Endodermal cell (in vitro differentiated cells): Measurements from ENCODE around the gene SETD4. TPM values are rescaled to one million over a fixed set of nuclear protein-coding genes. Genes with fewer than 3 reads are reported as not detected.
A peak's percentile ranks its signal among the peaks of the same experiment; 100 is the strongest.

Source experiments
- DNase-seq: peaks from one replicate; pipeline ENCODE4 v3.0.0-alpha.2; 2017
- H3K27ac ChIP-seq: 2 replicates; pipeline ENCODE4 v1.5.1; 2013; ENCODE audit warnings: mild to moderate bottlenecking, low read depth, low read length, moderate library complexity
- H3K27me3 ChIP-seq: 2 replicates; pipeline ENCODE4 v1.6.1; 2013; ENCODE audit warnings: mild to moderate bottlenecking, low read length, moderate library complexity; ENCODE audit not compliant: insufficient read depth, control insufficient read depth, poor library complexity, severe bottlenecking
- H3K36me3 ChIP-seq: 2 replicates; pipeline ENCODE4 v1.7.0; 2013; ENCODE audit warnings: mild to moderate bottlenecking, low read length, moderate library complexity; ENCODE audit not compliant: control insufficient read depth, insufficient read depth
- H3K4me1 ChIP-seq: one replicate; pipeline ENCODE4 v1.7.0; 2013; ENCODE audit warnings: low read length; ENCODE audit not compliant: control insufficient read depth, insufficient read depth
- H3K4me3 ChIP-seq: 2 replicates; pipeline ENCODE4 v1.5.1; 2013; ENCODE audit warnings: mild to moderate bottlenecking, low read length, moderate library complexity
- H3K9ac ChIP-seq: 2 replicates; pipeline ENCODE4 v1.6.1; 2013; ENCODE audit warnings: mild to moderate bottlenecking, low read length, moderate library complexity; ENCODE audit not compliant: poor library complexity, severe bottlenecking; ENCODE audit errors: extremely low read depth
- H3K9me3 ChIP-seq: 2 replicates; pipeline ENCODE4 v1.6.1; 2013; ENCODE audit warnings: mild to moderate bottlenecking, low read length, moderate library complexity; ENCODE audit not compliant: control insufficient read depth
- H3K27ac Mint-ChIP-seq: 2 replicates; pipeline ENCODE4 v1.8.0; 2020; ENCODE audit warnings: mixed read lengths
- H3K27me3 Mint-ChIP-seq: 2 replicates; pipeline ENCODE4 v1.8.0; 2021; ENCODE audit warnings: mild to moderate bottlenecking, mixed read lengths; ENCODE audit not compliant: insufficient read depth
- H3K36me3 Mint-ChIP-seq: 2 replicates; pipeline ENCODE4 v1.8.0; 2020; ENCODE audit warnings: low read depth, mixed read lengths
- H3K4me1 Mint-ChIP-seq: 2 replicates; pipeline ENCODE4 v1.8.0; 2020; ENCODE audit warnings: mixed read lengths
- H3K4me3 Mint-ChIP-seq: 2 replicates; pipeline ENCODE4 v1.8.0; 2020; ENCODE audit warnings: mild to moderate bottlenecking, moderate library complexity, mixed read lengths
- H3K9me3 Mint-ChIP-seq: 2 replicates; pipeline ENCODE4 v1.8.0; 2020; ENCODE audit warnings: mild to moderate bottlenecking, mixed read lengths
- CTCF ChIP-seq: fragments of 200-600 bp; sonication (generic); conservative IDR thresholded peaks from 2 replicates; pipeline ENCODE4 v1.5.0; 2021; ENCODE audit warnings: antibody characterized with exemption, mild to moderate bottlenecking
- WGBS, 2 experiments: methylation state at CpG; one replicate each; pipeline versions ENCODE4 v1.1.5 to v1.1.7; 2013; ENCODE audit warnings: missing lambda C conversion rate in 2 of 2, mixed read lengths in 1 of 2; ENCODE audit not compliant: insufficient coverage in 1 of 2, insufficient read length in 1 of 2; 5-methylcytosine and 5-hydroxymethylcytosine counted together
- total RNA-seq, 2 donors: library from RNA; stranded (reverse); fragmentation: NEBNext Ultra II Directional in 1 of 2; extraction: Animal tissue kit (Norgen Biotek cat#: 25700) in 1 of 2; gene quantifications; 2 replicates in 1 of 2; 3 replicates in 1 of 2; pipeline ENCODE4 v1.2.1, GENCODE V29; 2021

Gene SETD4
- total RNA-seq, 2 donors from 2014 or later = 27.8 to 31.9 TPM

GRCh38 chr21:36072453-36073162 is 12.3 kb upstream of the SETD4 start:
- peaks cover 11% of the 10 kb centered on the region for H3K27me3 Mint-ChIP-seq
- H3K27ac ChIP-seq = no peak overlapping the region
- no peak for DNase-seq
- no peak overlapping the region for H3K4me3 ChIP-seq
- H3K9me3 Mint-ChIP-seq = peaks cover 17% of the 10 kb centered on the region
- peaks cover 4% of the 10 kb centered on the region for H3K4me1 ChIP-seq
- H3K36me3 ChIP-seq = no peaks in the 10 kb centered on the region
- H3K4me1 Mint-ChIP-seq = peaks cover 23% of the 10 kb centered on the region
- peaks cover 10% of the 10 kb centered on the region for H3K36me3 Mint-ChIP-seq
- no peak overlapping the region for H3K27ac Mint-ChIP-seq
- 95 to 100% methylated on average over 10 to 12 of the region's 12 CpGs for WGBS, 2 experiments
- no peak overlapping the region for H3K9ac ChIP-seq
- no peak for TF ChIP-seq CTCF
- no peak overlapping the region for H3K4me3 Mint-ChIP-seq
- no peaks in the 10 kb centered on the region for H3K27me3 ChIP-seq
- H3K9me3 ChIP-seq = peaks cover 21% of the 10 kb centered on the region

GRCh38 chr21:36070999-36071398 is 10.7 kb upstream of the SETD4 start:
- 89% methylated on average over 6 to 7 of the region's 7 CpGs for WGBS, 2 experiments
- H3K9ac ChIP-seq = no peak overlapping the region

More at GRCh38 chr21:36070999-36071398, 10.7 kb upstream of the SETD4 start:
- peaks cover 10% of the 10 kb centered on the region for H3K36me3 Mint-ChIP-seq
- no peaks in the 10 kb centered on the region for H3K27me3 ChIP-seq
- H3K4me3 ChIP-seq = peak overlapping the region; percentile 84
- peaks cover 25% of the 10 kb centered on the region for H3K9me3 ChIP-seq
- H3K4me1 Mint-ChIP-seq = peaks cover 23% of the 10 kb centered on the region
- no peak overlapping the region for H3K27ac ChIP-seq
- H3K36me3 ChIP-seq = no peaks in the 10 kb centered on the region
- peaks cover 11% of the 10 kb centered on the region for H3K27me3 Mint-ChIP-seq
- TF ChIP-seq CTCF = no peak
- no peak for DNase-seq
- peak overlapping the region; percentile 71 for H3K4me3 Mint-ChIP-seq
- H3K4me1 ChIP-seq = peaks cover 4% of the 10 kb centered on the region
- peaks cover 18% of the 10 kb centered on the region for H3K9me3 Mint-ChIP-seq
- no peak overlapping the region for H3K27ac Mint-ChIP-seq
